Glutamatergic neuron (in vitro differentiated cells): Measurements from ENCODE around the gene GSTO2. TPM values are rescaled to one million over a fixed set of nuclear protein-coding genes. Genes with fewer than 3 reads are reported as not detected.

ENCODE experiments used
- DNase-seq: peaks from one replicate; pipeline ENCODE4 v3.0.0; 2022
- H3K27ac Mint-ChIP-seq: one replicate; pipeline ENCODE4 v1.8.0; 2020; ENCODE audit warnings: mild to moderate bottlenecking, mixed read lengths, inconsistent platforms; ENCODE audit not compliant: unreplicated experiment
- H3K27me3 Mint-ChIP-seq: one replicate; pipeline ENCODE4 v1.8.0; 2020; ENCODE audit warnings: mild to moderate bottlenecking, moderate library complexity, mixed read lengths, inconsistent platforms; ENCODE audit not compliant: unreplicated experiment
- H3K36me3 Mint-ChIP-seq: one replicate; pipeline ENCODE4 v1.8.0; 2020; ENCODE audit warnings: mild to moderate bottlenecking, mixed read lengths, inconsistent platforms; ENCODE audit not compliant: unreplicated experiment
- H3K4me1 Mint-ChIP-seq: one replicate; pipeline ENCODE4 v1.8.0; 2020; ENCODE audit warnings: mild to moderate bottlenecking, low read depth, mixed read lengths, inconsistent platforms; ENCODE audit not compliant: unreplicated experiment
- H3K4me3 Mint-ChIP-seq: one replicate; pipeline ENCODE4 v1.8.0; 2020; ENCODE audit warnings: mild to moderate bottlenecking, mixed read lengths, inconsistent platforms; ENCODE audit not compliant: unreplicated experiment
- H3K9me3 Mint-ChIP-seq: one replicate; pipeline ENCODE4 v1.8.0; 2020; ENCODE audit warnings: mild to moderate bottlenecking, moderate library complexity, mixed read lengths, inconsistent platforms; ENCODE audit not compliant: unreplicated experiment
- long read RNA-seq: library from polyadenylated mRNA; unstranded; transcript quantifications from one replicate; pipeline ENCODE4 v2.0.0, GENCODE V29; 2020; ENCODE audit not compliant: unreplicated experiment
- total RNA-seq: library from RNA; stranded (reverse); fragmentation: NEBNext Ultra II Directional; extraction: Animal tissue kit (Norgen Biotek cat#: 25700); gene quantifications from one replicate; pipeline ENCODE4 v1.2.1, GENCODE V29; 2021; ENCODE audit not compliant: unreplicated experiment
- TF ChIP-seq, protein P1 (sequence below): fragments of 200-600 bp; sonication (generic); IDR thresholded peaks from one replicate; pipeline ENCODE4 v1.5.0; 2021; ENCODE audit not compliant: partially characterized antibody, unreplicated experiment

GSTO2 gene
- 2.0 TPM for total RNA-seq
- long read RNA-seq, result 0 reads

DNA sequence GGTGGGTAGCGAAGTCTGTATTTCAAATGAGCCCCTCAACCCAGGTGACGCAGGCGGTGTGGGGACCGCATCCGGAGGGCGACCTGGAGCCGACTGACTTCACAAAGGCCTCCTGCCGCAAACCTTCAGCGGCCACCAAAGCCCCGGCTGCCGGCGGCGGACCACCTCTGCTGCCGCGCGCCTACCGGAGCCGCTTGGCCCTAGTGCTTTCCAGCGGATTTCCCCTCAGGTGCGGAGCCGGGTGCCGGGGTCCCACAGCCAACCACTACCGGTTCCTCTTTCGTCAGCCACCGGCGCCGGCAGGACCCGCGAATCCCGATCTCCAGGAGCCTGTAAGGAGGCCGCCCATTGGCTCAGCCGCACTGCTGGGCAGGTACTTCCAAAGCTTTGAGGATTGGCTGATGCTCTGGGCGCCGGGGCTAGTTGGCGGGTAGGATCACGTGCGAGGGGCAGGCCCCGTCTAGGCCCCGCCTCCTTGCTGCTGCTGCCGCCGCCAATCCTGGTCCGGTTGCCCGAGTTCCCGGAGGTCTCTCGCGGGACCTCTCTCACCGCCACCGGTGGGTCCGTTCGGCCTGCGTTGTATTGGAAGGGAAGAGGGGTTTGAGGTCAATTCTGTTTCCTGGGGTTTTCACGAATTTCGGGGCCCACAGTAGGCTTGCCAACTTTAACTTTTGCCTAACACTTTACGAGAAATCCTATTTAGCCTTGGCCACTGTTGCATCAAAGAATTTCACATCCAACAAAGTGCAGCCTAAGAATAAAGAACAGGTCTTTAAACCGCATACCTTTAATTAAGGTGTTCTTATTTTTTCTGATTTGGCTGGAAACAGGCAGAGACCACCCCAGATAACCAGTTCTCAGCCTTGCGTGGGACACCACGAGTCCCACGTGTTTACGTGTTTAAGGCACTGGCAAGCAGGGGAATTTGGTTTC, at the start of gene GSTO2:
Gene GSTO2 (plus strand): TSS at position 472 of the 933 bp plus-strand sequence. CDS start 5,732 bp downstream, outside the sequence.
- Mint-ChIP-seq H3K36me3 (no peaks in the 10 kb centered on the region), H3K4me3 (peak within 1 kb of the TSS; percentile 88), H3K27me3 (peaks cover 2% of the 10 kb centered on the region)

DNA sequence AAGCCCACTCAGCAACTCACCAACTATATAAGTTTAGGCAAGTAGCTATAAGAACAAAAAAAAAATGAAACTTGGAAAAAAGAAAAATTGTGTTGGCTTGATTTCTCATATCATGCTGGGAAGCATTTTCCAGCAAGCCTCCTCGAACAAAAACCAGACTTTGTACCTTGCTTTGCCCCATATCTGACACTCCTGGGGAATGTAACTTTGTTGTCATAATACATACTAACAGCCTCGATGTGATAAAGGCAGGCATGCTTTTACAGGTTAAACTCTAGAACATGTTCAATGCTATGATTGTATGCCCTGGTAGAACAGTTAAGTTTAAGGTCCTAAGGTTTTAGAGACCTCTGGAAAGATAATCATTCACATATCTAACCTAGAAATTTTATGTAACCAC, 48.5 kb upstream of the GSTO2 start:
- H3K4me3 Mint-ChIP-seq, result no peak overlapping the region
- no peaks in the 10 kb centered on the region for H3K9me3 Mint-ChIP-seq

More for the DNA sequence above, at the start of gene GSTO2:
- Mint-ChIP-seq H3K4me1 (peaks cover 4% of the 10 kb centered on the region), H3K9me3 (no peaks in the 10 kb centered on the region), H3K27ac (peak within 1 kb of the TSS; percentile 75)
- DNase-seq, result peak; percentile 98
- TF ChIP-seq, protein P1, sequence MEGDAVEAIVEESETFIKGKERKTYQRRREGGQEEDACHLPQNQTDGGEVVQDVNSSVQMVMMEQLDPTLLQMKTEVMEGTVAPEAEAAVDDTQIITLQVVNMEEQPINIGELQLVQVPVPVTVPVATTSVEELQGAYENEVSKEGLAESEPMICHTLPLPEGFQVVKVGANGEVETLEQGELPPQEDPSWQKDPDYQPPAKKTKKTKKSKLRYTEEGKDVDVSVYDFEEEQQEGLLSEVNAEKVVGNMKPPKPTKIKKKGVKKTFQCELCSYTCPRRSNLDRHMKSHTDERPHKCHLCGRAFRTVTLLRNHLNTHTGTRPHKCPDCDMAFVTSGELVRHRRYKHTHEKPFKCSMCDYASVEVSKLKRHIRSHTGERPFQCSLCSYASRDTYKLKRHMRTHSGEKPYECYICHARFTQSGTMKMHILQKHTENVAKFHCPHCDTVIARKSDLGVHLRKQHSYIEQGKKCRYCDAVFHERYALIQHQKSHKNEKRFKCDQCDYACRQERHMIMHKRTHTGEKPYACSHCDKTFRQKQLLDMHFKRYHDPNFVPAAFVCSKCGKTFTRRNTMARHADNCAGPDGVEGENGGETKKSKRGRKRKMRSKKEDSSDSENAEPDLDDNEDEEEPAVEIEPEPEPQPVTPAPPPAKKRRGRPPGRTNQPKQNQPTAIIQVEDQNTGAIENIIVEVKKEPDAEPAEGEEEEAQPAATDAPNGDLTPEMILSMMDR, result no peak

GRCh38 chr10:104223304-104223703, 45.7 kb upstream of the GSTO2 start:
- Mint-ChIP-seq H3K27ac (no peak overlapping the region), H3K36me3 (no peaks in the 10 kb centered on the region), H3K4me3 (no peak overlapping the region), H3K9me3 (peaks cover 2% of the 10 kb centered on the region), H3K4me1 (no peaks in the 10 kb centered on the region), H3K27me3 (peaks cover 5% of the 10 kb centered on the region)
- no peak for DNase-seq
- TF ChIP-seq, protein P1, result no peak

More for the DNA sequence above, 48.5 kb upstream of the GSTO2 start:
- Mint-ChIP-seq H3K27ac (no peak overlapping the region), H3K36me3 (no peaks in the 10 kb centered on the region), H3K27me3 (peaks cover 5% of the 10 kb centered on the region), H3K4me1 (no peaks in the 10 kb centered on the region)
- TF ChIP-seq, protein P1, result no peak
- DNase-seq, result no peak

DNA sequence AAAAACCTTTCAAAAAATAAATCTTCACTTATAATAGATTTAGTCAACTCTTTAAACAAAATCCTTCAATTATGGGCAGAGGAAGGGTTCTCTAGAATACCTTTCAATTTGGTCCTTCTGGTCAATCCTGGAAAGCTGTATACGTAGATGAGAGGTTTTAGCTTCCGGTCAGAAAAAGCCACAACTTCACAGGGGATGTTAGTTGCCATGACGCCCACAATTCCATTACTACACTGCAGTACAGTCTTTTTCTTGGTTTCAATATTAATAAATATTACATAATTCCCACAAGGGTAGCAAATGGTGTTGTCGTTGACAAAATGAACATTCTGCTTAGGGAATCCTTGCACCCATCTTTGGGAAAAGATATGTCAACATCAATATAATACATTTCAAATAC, 38.5 kb upstream of the GSTO2 start:
- DNase-seq, result no peak
- H3K4me1 Mint-ChIP-seq, result peaks cover 2% of the 10 kb centered on the region
- H3K36me3 Mint-ChIP-seq, result no peaks in the 10 kb centered on the region
- no peak overlapping the region for H3K4me3 Mint-ChIP-seq
- no peak overlapping the region for H3K27ac Mint-ChIP-seq
- TF ChIP-seq, protein P1, result no peak
- peaks cover 4% of the 10 kb centered on the region for H3K9me3 Mint-ChIP-seq
- H3K27me3 Mint-ChIP-seq, result no peaks in the 10 kb centered on the region
